Measurements from ENCODE around the gene RSL1D1. TPM values are rescaled to one million over a fixed set of nuclear protein-coding genes. Genes with fewer than 3 reads are reported as not detected.

RSL1D1 gene
- total and polyA plus RNA-seq, 2 of the 8 experiments (the other 6 are each of a cell fraction or from before 2014, with no cell fraction given): 41.3 to 292 TPM

DNA sequence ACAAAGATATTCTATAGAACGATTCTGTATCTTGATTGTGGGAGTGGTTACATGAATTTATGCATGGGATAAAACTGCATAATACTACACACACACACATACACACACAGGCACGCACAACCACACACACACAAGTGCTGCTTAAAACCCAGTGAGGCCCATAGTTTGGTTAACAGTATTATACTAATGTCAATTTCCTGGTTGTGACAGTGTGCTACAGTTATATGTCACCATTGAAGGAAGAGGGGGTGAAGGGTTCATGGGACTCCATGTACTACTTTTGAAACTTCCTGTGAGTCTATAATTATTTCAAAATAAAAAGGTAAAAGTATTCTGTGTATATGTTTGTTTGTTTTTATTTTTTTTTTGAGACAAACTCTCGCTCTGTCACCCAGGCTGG is 62.4 kb downstream of the RSL1D1 start:
- no peak overlapping the region for H2BK15ac ChIP-seq (ENCODE audit: low read length)
- no peak overlapping the region for H2BK120ac ChIP-seq (replicated peaks; ENCODE audit: low read depth, low read length)
- H2BK12ac ChIP-seq (ENCODE audit: low read depth, low read length): no peak overlapping the region
- no peak overlapping the region for H2AK5ac ChIP-seq (ENCODE audit: low read depth, low read length)
- DNase-seq (ENCODE audit: low read depth in 1 of 2, low spot score in 2 of 2) (no peak), FAIRE-seq (no peak)
- TF ChIP-seq POLR2A (IDR thresholded peaks at IDR 0.05; ENCODE audit: control extremely low read depth in 1 of 2, low read depth in 2 of 2, low read length in 2 of 2) (no peak), SP2 (IDR thresholded peaks at IDR 0.05; ENCODE audit: low read length) (no peak), BACH1 (IDR thresholded peaks at IDR 0.05; ENCODE audit: low read length) (no peak), PHF8 (conservative IDR thresholded peaks at IDR 0.05; ENCODE audit: low read depth, low read length) (no peak), CHD2 (IDR thresholded peaks at IDR 0.05; ENCODE audit: low read length) (no peak), CBX5 (IDR thresholded peaks at IDR 0.05; ENCODE audit: low read depth, low read length) (no peak)
- H3K36me3 ChIP-seq (ENCODE audit: control insufficient read depth in 2 of 4, insufficient read depth in 4 of 4, low read length in 3 of 4): no peaks in the 10 kb centered on the region
- 92% methylated on average over 3 of the region's 3 CpGs; no CpG with 5 or more reads in 1 of the 2 experiments for WGBS, 2 experiments (ENCODE audit: extremely low coverage in 1 of 2, insufficient coverage in 1 of 2, insufficient read length in 1 of 2, insufficient replicate concordance in 2 of 2, low coverage in 1 of 2, low lambda C conversion rate in 2 of 2, missing lambda C conversion rate in 1 of 2)
- H3K56ac ChIP-seq (replicated peaks; ENCODE audit: insufficient read length, low read depth, low read length): no peak overlapping the region
- peaks cover 17% of the 10 kb centered on the region for H3K79me1 ChIP-seq (ENCODE audit: low read depth, low read length)
- H3K79me2 ChIP-seq (ENCODE audit: control insufficient read depth in 1 of 2, insufficient read depth in 2 of 2, low read length in 2 of 2): peaks cover 14 to 83% of the 10 kb centered on the region in 2 experiments
- H2BK5ac ChIP-seq (ENCODE audit: low read depth, low read length): no peak overlapping the region
- H3K4me2 ChIP-seq (ENCODE audit: insufficient read depth in 1 of 2, low read depth in 2 of 2, low read length in 2 of 2): no peak overlapping the region
- CTCF ChIA-PET (ENCODE audit: partially characterized antibody): no interaction called here
- no peak overlapping the region for H3K9ac ChIP-seq (replicated peaks in 1 of 4; ENCODE audit: extremely low read depth in 1 of 4, low read depth in 3 of 4, low read length in 3 of 4)
- no peak overlapping the region for H2BK20ac ChIP-seq (ENCODE audit: low read length)
- H4K8ac ChIP-seq (ENCODE audit: extremely low read depth, insufficient read depth, low read length): no peak overlapping the region
- H3K23ac ChIP-seq (ENCODE audit: insufficient read length): no peak overlapping the region
- H4K91ac ChIP-seq (replicated peaks; ENCODE audit: insufficient read length, low read length): no peak overlapping the region
- POLR2A ChIA-PET (ENCODE audit: partially characterized antibody): no interaction called here
- H3K27me3 ChIP-seq (replicated peaks in 1 of 4; ENCODE audit: control insufficient read depth in 3 of 4, extremely low read depth in 1 of 4, insufficient read depth in 3 of 4, low read length in 3 of 4): no peaks in the 10 kb centered on the region
- peaks cover 2 to 12% of the 10 kb centered on the region in 2 experiments for H4K20me1 ChIP-seq (replicated peaks in 1 of 2; ENCODE audit: control insufficient read depth in 1 of 2, insufficient read depth in 2 of 2, low read length in 2 of 2)
- no peak overlapping the region for H3K14ac ChIP-seq (ENCODE audit: insufficient read length)
- no peak overlapping the region for H3K4ac ChIP-seq (replicated peaks; ENCODE audit: insufficient read length, low read depth, low read length)
- no peaks in the 10 kb centered on the region for H3K9me3 ChIP-seq (ENCODE audit: insufficient read depth in 2 of 2, low read depth in 1 of 2, low read length in 1 of 2)
- no peak overlapping the region for H3K18ac ChIP-seq (ENCODE audit: extremely low read depth, low read length)
- H3K4me1 ChIP-seq (replicated peaks in 1 of 4; ENCODE audit: control insufficient read depth in 3 of 4, insufficient read depth in 4 of 4, low read length in 3 of 4): peaks cover 0 to 3% (median under 1%) of the 10 kb centered on the region in 4 experiments; a peak in 3 of 7 replicates
- no peak overlapping the region for H4K5ac ChIP-seq (ENCODE audit: insufficient read length, low read depth, low read length)
- no peak overlapping the region for H3K4me3 ChIP-seq (ENCODE audit: extremely low read depth in 1 of 4, insufficient read depth in 2 of 4, low read depth in 3 of 4, low read length in 4 of 4)
- H3K23me2 ChIP-seq (ENCODE audit: low read depth, low read length): no peaks in the 10 kb centered on the region; the same call in 1 of the 2 replicates
- no peak overlapping the region for H3K27ac ChIP-seq (ENCODE audit: low read depth, low read length)
- H2AFZ ChIP-seq (ENCODE audit: low read length): no peak overlapping the region

Measured in H1 (cell line).